Gastroesophageal sphincter (tissue), 3 donors: Measurements from ENCODE around the gene CYTH2.

Experiments
- EP300 ChIP-seq: sonication (generic); formaldehyde crosslinking; IDR thresholded peaks from one replicate; pipeline ENCODE4 v1.6.1; 2017; ENCODE audit warnings: antibody characterized with exemption, mild to moderate bottlenecking
- TF ChIP-seq, protein P1 (sequence below), 4 experiments: fragments of 200-600 bp in 2 of 4; fragments of 450-650 bp in 2 of 4; sonication (generic) in 1 of 4; IDR thresholded peaks; one replicate each; pipeline ENCODE4 v1.5.1; 2017 to 2019; ENCODE audit warnings: antibody characterized with exemption in 4 of 4, mild to moderate bottlenecking in 2 of 4, moderate library complexity in 2 of 4

DNA sequence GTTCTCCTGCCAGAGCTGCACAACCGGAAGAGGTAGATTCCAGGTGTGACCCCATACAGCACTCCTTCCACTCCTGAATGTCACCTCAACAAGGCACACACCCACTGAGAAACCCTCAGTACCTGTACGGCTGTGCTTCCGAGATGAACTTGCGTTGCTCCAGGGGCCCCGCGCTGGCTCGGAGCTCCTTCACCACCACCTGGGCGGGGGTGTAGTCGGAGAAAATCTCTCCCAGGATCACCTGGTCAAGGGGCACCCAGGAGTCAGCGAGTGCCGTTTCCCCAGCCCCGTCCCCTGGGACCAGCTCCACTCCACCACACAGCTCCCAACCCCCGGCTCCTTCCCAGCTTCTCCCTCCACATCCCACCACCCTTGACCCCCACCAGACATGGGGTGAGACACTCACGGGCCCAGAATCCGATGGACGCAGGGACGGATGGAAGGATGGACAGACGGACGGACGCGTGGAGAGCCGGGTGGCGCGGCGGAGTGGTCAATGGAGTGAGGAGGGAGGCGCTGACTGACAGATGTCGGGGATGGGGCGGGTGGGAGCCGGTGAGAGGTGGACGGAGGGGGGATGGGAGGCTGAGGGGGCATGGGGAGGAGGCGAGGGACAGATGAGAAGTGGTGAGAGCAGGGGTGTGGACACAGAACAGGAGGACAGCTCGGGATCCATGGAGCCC, 39.7 kb downstream of the CYTH2 start:
- no peak for TF ChIP-seq EP300
- TF ChIP-seq, protein P1, sequence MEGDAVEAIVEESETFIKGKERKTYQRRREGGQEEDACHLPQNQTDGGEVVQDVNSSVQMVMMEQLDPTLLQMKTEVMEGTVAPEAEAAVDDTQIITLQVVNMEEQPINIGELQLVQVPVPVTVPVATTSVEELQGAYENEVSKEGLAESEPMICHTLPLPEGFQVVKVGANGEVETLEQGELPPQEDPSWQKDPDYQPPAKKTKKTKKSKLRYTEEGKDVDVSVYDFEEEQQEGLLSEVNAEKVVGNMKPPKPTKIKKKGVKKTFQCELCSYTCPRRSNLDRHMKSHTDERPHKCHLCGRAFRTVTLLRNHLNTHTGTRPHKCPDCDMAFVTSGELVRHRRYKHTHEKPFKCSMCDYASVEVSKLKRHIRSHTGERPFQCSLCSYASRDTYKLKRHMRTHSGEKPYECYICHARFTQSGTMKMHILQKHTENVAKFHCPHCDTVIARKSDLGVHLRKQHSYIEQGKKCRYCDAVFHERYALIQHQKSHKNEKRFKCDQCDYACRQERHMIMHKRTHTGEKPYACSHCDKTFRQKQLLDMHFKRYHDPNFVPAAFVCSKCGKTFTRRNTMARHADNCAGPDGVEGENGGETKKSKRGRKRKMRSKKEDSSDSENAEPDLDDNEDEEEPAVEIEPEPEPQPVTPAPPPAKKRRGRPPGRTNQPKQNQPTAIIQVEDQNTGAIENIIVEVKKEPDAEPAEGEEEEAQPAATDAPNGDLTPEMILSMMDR (IDR thresholded peaks at IDR 0.05), result no peak
